ENCODE results near the gene LIMA1. TPM values are rescaled to one million over a fixed set of nuclear protein-coding genes. Genes with fewer than 3 reads are reported as not detected.
"Not testable (repeated sequence)": the region's sequence is repeated elsewhere in the genome, so short reads cannot be mapped to it uniquely, and the experiment has no call there.

Gene LIMA1
- total RNA-seq, 2 donors from 2014 or later, result 20.1 to 26.0 TPM

- H3K9ac ChIP-seq (ENCODE audit: extremely low read depth, low read length, poor library complexity, severe bottlenecking), result peak overlapping the region; percentile 61
- H3K4me1 ChIP-seq (ENCODE audit: control insufficient read depth, insufficient read depth, low read length), result peaks cover 9% of the 10 kb centered on the region
- H3K4me3 ChIP-seq (ENCODE audit: low read length), result peak overlapping the region; percentile 80
- no peak for DNase-seq
- TF ChIP-seq CTCF (conservative IDR thresholded peaks at IDR 0.05), result no peak
- H3K36me3 ChIP-seq (ENCODE audit: control insufficient read depth, insufficient read depth, low read length), result no peaks in the 10 kb centered on the region
- no peaks in the 10 kb centered on the region for H3K9me3 ChIP-seq (ENCODE audit: control insufficient read depth, low read length)
- Mint-ChIP-seq H3K9me3 (no peaks in the 10 kb centered on the region), H3K36me3 (ENCODE audit: low read depth) (peaks cover 9% of the 10 kb centered on the region), H3K27ac (no peak overlapping the region), H3K4me1 (peaks cover 13% of the 10 kb centered on the region), H3K27me3 (ENCODE audit: insufficient read depth) (no peaks in the 10 kb centered on the region), H3K4me3 (no peak overlapping the region)
- 11% methylated on average over 6 to 7 of the region's 9 CpGs for WGBS, 2 experiments (ENCODE audit: insufficient coverage in 1 of 2, insufficient read length in 1 of 2)
- H3K27me3 ChIP-seq (ENCODE audit: control insufficient read depth, insufficient read depth, low read length, poor library complexity, severe bottlenecking), result no peaks in the 10 kb centered on the region
- peak overlapping the region; percentile 37 for H3K27ac ChIP-seq (ENCODE audit: low read depth, low read length)
These were observed 61.9 kb downstream of the LIMA1 start for GRCh38 chr12:50221228-50222008.

GRCh38 chr12:50220363-50220995 lies 62.8 kb downstream of the LIMA1 start:
- Histone ChIP-seq H3K9ac (ENCODE audit: extremely low read depth, low read length, poor library complexity, severe bottlenecking) (peak overlapping the region; percentile 61), H3K36me3 (ENCODE audit: control insufficient read depth, insufficient read depth, low read length) (no peaks in the 10 kb centered on the region), H3K9me3 (ENCODE audit: control insufficient read depth, low read length) (no peaks in the 10 kb centered on the region), H3K4me1 (ENCODE audit: control insufficient read depth, insufficient read depth, low read length) (peaks cover 9% of the 10 kb centered on the region), H3K4me3 (ENCODE audit: low read length) (peak overlapping the region; percentile 80), H3K27ac (ENCODE audit: low read depth, low read length) (peak overlapping the region; percentile 69), H3K27me3 (ENCODE audit: control insufficient read depth, insufficient read depth, low read length, poor library complexity, severe bottlenecking) (no peaks in the 10 kb centered on the region)
- no peak for DNase-seq
- Mint-ChIP-seq H3K27ac (peak overlapping the region; percentile 55), H3K4me3 (no peak overlapping the region), H3K36me3 (ENCODE audit: low read depth) (peaks cover 9% of the 10 kb centered on the region), H3K9me3 (no peaks in the 10 kb centered on the region), H3K4me1 (peaks cover 13% of the 10 kb centered on the region), H3K27me3 (ENCODE audit: insufficient read depth) (no peaks in the 10 kb centered on the region)
- no peak for TF ChIP-seq CTCF (conservative IDR thresholded peaks at IDR 0.05)
- 2 to 20% methylated on average over 1 to 3 of the region's 4 CpGs for WGBS, 2 experiments (ENCODE audit: insufficient coverage in 1 of 2, insufficient read length in 1 of 2)

- Mint-ChIP-seq H3K36me3 (ENCODE audit: low read depth) (peaks cover 12% of the 10 kb centered on the region), H3K27ac (no peak overlapping the region), H3K4me3 (no peak overlapping the region), H3K9me3 (no peaks in the 10 kb centered on the region), H3K4me1 (peaks cover 13% of the 10 kb centered on the region), H3K27me3 (ENCODE audit: insufficient read depth) (no peaks in the 10 kb centered on the region)
- H3K27ac ChIP-seq (ENCODE audit: low read depth, low read length), result no peak overlapping the region
- no peak overlapping the region for H3K9ac ChIP-seq (ENCODE audit: extremely low read depth, low read length, poor library complexity, severe bottlenecking)
- no peak for TF ChIP-seq CTCF (conservative IDR thresholded peaks at IDR 0.05)
- WGBS, 2 experiments (ENCODE audit: insufficient coverage in 1 of 2, insufficient read length in 1 of 2), result 92 to 100% methylated on average over 1 to 2 of the region's 2 CpGs
- peaks cover 8% of the 10 kb centered on the region for H3K4me1 ChIP-seq (ENCODE audit: control insufficient read depth, insufficient read depth, low read length)
- H3K27me3 ChIP-seq (ENCODE audit: control insufficient read depth, insufficient read depth, low read length, poor library complexity, severe bottlenecking), result no peaks in the 10 kb centered on the region
- H3K36me3 ChIP-seq (ENCODE audit: control insufficient read depth, insufficient read depth, low read length), result no peaks in the 10 kb centered on the region
- DNase-seq, result no peak
- no peaks in the 10 kb centered on the region for H3K9me3 ChIP-seq (ENCODE audit: control insufficient read depth, low read length)
- H3K4me3 ChIP-seq (ENCODE audit: low read length), result peak overlapping the region; percentile 26
These were observed 63.8 kb downstream of the LIMA1 start for GRCh38 chr12:50219544-50219943.

GRCh38 chr12:50219001-50219400 lies 64.3 kb downstream of the LIMA1 start:
- not testable (repeated sequence) for H3K9ac ChIP-seq (ENCODE audit: extremely low read depth, low read length, poor library complexity, severe bottlenecking); H3K27me3 ChIP-seq (ENCODE audit: control insufficient read depth, insufficient read depth, low read length, poor library complexity, severe bottlenecking); H3K9me3 Mint-ChIP-seq; H3K9me3 ChIP-seq (ENCODE audit: control insufficient read depth, low read length); H3K4me3 ChIP-seq (ENCODE audit: low read length); H3K27me3 Mint-ChIP-seq (ENCODE audit: insufficient read depth); H3K36me3 ChIP-seq (ENCODE audit: control insufficient read depth, insufficient read depth, low read length); H3K27ac Mint-ChIP-seq; H3K4me1 ChIP-seq (ENCODE audit: control insufficient read depth, insufficient read depth, low read length); H3K4me3 Mint-ChIP-seq; H3K27ac ChIP-seq (ENCODE audit: low read depth, low read length); DNase-seq; H3K4me1 Mint-ChIP-seq
- 96 to 100% methylated on average over 2 to 6 of the region's 6 CpGs for WGBS, 2 experiments (ENCODE audit: insufficient coverage in 1 of 2, insufficient read length in 1 of 2)
- H3K36me3 Mint-ChIP-seq (ENCODE audit: low read depth), result peaks cover 12% of the 10 kb centered on the region
